Measurements from ENCODE around the gene PPM1K.

PPM1K gene

GRCh38 chr4:88217169-88217568 lies 67.2 kb downstream of the PPM1K start:
- peak overlapping the region; percentile 50; the same call in 1 of the 2 replicates for H3K27ac ChIP-seq
- TF ChIP-seq CTCF (conservative IDR thresholded peaks at IDR 0.05): no peak

- no peak for TF ChIP-seq CTCF (conservative IDR thresholded peaks at IDR 0.05)
- H3K27ac ChIP-seq: peak overlapping the region; percentile 50
These were observed 68.0 kb downstream of the PPM1K start for GRCh38 chr4:88216395-88216794.

- no peak overlapping the region; the same call in 1 of the 2 replicates for H3K27ac ChIP-seq
- TF ChIP-seq CTCF (conservative IDR thresholded peaks at IDR 0.05): no peak
These were observed 69.0 kb downstream of the PPM1K start for GRCh38 chr4:88215351-88215750.

GRCh38 chr4:88212253-88212561 lies 72.2 kb downstream of the PPM1K start:
- H3K27ac ChIP-seq: no peak overlapping the region
- peak; percentile 53 for TF ChIP-seq CTCF (conservative IDR thresholded peaks at IDR 0.05)

- H3K27ac ChIP-seq: peak overlapping the region; percentile 20; the same call in 1 of the 2 replicates
- TF ChIP-seq CTCF (conservative IDR thresholded peaks at IDR 0.05): peak; percentile 84
These were observed 72.7 kb downstream of the PPM1K start for GRCh38 chr4:88211473-88212252.

GRCh38 chr4:88208156-88208555 lies 76.2 kb downstream of the PPM1K start:
- TF ChIP-seq CTCF (conservative IDR thresholded peaks at IDR 0.05): no peak
- H3K27ac ChIP-seq: no peak overlapping the region
